GM12865 (cell line): ENCODE data around the gene TNFSF8.
A peak's percentile ranks its signal among the peaks of the same experiment; 100 is the strongest.

ENCODE experiments used
- DNase-seq: peaks from one replicate; pipeline ENCODE4 v3.0.0; 2010; ENCODE audit warnings: low read depth
- H3K4me3 ChIP-seq: 2 replicates; pipeline ENCODE4 v1.5.1; 2011; ENCODE audit warnings: mild to moderate bottlenecking, low read depth, low read length, control low read depth
- CTCF ChIP-seq: IDR thresholded peaks from 2 replicates; pipeline ENCODE4 v1.5.1; 2011; ENCODE audit warnings: low read length, control low read depth, low read depth, inconsistent platforms; ENCODE audit not compliant: insufficient read depth; ENCODE audit errors: missing control alignments

Gene TNFSF8

GRCh38 chr9:114930056-114930812, at the start of gene TNFSF8:
Gene TNFSF8, minus strand, starts transcription at chr9:114930591. Its CDS starts 288 bp downstream, at chr9:114930303.
- no peak for TF ChIP-seq CTCF
- DNase-seq = peak; percentile 32
- no peak within 1 kb of the TSS for H3K4me3 ChIP-seq

GRCh38 chr9:114973216-114973615, 42.8 kb upstream of the TNFSF8 start:
- no peak for DNase-seq
- H3K4me3 ChIP-seq = no peak overlapping the region
- no peak for TF ChIP-seq CTCF

- no peak overlapping the region for H3K4me3 ChIP-seq
- no peak for DNase-seq
- TF ChIP-seq CTCF = no peak
Measured at GRCh38 chr9:114972510-114973136, 42.2 kb upstream of the TNFSF8 start.

- no peak overlapping the region for H3K4me3 ChIP-seq
- DNase-seq = no peak
- no peak for TF ChIP-seq CTCF
Measured at GRCh38 chr9:114969269-114969668, 38.9 kb upstream of the TNFSF8 start.

GRCh38 chr9:114968671-114969070, 38.3 kb upstream of the TNFSF8 start:
- no peak for TF ChIP-seq CTCF
- peak; percentile 35 for DNase-seq
- no peak overlapping the region for H3K4me3 ChIP-seq

- H3K4me3 ChIP-seq = no peak overlapping the region
- no peak for TF ChIP-seq CTCF
- no peak for DNase-seq
Measured at GRCh38 chr9:114965564-114965963, 35.2 kb upstream of the TNFSF8 start.
